GM18519 (cell line): Measurements from ENCODE around the gene EFHD1.

Experiments
- ATAC-seq: cut with Tn5 transposase; IDR thresholded peaks from one replicate; pipeline ENCODE4 v1.9.1; 2021; ENCODE audit warnings: mild to moderate bottlenecking, moderate library complexity; ENCODE audit not compliant: unreplicated experiment, low FRiP score

EFHD1 gene, protein sequence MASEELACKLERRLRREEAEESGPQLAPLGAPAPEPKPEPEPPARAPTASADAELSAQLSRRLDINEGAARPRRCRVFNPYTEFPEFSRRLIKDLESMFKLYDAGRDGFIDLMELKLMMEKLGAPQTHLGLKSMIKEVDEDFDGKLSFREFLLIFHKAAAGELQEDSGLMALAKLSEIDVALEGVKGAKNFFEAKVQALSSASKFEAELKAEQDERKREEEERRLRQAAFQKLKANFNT

DNA sequence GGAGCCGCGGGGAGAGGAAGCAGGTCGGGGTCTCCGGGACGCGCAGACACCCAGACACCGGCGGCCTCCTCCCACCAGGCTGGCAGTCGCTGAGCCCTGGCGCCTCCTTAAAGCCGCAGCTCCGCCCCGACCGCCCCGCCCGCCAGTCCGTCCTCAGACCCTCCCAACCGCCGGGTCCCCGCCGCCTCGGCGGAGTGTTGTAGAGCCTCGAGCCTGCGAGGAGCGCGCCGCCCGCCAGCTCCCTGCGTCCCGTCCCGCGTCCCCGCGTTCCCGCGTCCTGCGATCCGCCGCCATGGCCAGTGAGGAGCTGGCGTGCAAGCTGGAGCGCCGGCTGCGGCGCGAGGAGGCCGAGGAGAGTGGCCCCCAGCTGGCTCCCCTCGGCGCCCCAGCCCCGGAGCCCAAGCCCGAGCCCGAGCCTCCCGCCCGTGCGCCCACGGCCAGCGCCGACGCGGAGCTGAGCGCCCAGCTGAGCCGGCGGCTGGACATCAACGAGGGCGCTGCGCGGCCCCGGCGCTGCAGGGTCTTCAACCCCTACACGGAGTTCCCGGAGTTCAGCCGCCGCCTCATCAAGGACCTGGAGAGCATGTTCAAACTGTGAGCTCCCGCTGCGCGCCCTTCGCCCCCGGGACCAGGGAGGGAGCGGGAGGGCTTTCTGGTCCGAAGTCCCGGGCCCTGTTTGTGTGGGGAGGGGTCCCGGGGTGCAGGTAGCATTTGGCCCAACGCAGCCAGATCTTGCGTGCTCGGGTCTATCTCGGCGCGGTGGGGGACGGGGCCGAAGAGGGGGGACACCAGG lies at the start of gene EFHD1:
EFHD1 (plus strand) TSS at position 192 of the 793 bp plus-strand sequence; CDS start at position 293, 101 bp downstream.
- ATAC-seq = no peak

DNA sequence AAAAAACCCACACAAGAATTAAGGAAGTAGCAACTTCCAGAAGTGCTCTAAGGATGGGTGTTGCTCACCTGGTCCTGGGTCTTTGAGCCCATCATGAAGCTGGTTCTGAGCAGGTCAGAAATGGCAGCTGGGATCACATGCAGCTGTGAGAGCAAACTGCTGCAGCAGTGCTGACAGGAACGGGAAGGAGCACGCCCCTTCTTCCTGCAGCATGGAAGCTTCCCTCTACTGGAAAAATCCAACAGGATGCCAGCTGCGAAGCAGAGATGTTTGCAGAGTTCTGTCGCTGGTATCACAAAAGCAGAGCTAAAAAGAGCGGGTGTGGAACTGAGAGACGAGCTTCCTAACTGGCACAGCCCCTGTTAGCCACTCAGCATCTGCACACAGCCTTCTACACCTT lies 49.2 kb upstream of the EFHD1 start:
- ATAC-seq = no peak

DNA sequence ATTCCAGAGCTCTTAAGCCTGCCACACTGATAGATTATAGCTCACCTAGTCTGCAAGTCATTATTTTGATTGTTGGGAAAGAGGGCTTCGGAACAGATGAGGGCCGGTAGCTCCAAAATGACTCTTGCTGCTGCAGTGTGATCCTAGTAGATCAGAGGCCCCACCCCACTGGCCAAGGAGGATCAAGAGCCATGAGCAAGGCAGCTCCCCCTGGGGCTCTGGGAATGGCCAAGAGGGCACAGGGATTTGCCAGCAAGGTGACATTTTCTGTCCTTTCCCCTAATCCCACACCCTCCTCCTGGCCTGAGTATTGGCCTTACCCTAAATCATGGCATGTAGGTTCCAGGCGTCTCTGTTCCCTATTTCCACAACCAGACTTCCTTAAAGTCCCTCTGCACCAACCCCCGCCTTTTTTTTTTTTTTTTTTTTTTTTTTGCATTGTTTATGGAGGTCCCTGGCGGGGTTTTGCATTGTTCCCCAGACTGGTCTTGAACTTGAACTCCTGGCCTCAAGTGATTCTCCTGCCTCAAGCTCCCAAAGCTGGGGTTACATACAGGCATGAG lies 46.4 kb upstream of the EFHD1 start:
- ATAC-seq = no peak

DNA sequence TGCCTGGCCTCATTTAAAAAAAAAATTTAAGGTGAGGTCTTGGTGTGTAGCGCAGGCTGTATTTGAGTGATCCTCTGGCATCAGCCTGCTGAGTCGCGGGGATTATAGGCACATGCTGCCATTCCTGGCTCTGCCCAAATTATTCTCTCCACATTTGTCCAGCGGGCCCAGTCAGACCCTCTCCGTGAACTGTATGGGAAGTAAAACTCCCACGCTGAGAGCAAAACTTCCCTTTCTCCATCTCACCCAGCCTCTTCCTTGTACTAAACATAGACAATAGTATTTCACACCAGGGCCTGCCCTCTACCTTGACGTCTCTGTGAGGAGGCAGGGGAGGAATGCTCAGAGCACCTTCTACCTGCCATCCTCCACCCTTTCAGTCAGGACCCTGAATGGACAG lies 45.9 kb upstream of the EFHD1 start:
- no peak for ATAC-seq

DNA sequence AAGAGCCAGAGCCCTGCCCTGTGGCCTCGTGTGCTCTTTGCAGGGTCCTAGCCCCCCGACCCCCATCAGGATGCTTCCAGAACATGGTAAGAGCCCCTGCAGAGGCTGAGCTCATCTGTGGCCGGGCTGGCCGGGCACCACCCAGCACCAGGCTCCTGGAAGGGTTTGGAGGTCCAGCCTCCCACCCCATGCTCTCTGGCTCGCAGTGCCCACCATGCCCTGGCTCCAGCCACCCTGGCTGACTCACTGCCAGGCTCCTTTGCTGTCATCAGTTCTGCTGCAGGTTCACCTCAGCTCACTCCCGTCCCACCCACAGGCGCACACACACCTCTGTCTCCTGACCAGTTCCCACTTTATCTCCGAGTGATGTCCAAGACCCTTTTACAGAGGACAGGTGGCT lies 45.4 kb upstream of the EFHD1 start:
- ATAC-seq = no peak

DNA sequence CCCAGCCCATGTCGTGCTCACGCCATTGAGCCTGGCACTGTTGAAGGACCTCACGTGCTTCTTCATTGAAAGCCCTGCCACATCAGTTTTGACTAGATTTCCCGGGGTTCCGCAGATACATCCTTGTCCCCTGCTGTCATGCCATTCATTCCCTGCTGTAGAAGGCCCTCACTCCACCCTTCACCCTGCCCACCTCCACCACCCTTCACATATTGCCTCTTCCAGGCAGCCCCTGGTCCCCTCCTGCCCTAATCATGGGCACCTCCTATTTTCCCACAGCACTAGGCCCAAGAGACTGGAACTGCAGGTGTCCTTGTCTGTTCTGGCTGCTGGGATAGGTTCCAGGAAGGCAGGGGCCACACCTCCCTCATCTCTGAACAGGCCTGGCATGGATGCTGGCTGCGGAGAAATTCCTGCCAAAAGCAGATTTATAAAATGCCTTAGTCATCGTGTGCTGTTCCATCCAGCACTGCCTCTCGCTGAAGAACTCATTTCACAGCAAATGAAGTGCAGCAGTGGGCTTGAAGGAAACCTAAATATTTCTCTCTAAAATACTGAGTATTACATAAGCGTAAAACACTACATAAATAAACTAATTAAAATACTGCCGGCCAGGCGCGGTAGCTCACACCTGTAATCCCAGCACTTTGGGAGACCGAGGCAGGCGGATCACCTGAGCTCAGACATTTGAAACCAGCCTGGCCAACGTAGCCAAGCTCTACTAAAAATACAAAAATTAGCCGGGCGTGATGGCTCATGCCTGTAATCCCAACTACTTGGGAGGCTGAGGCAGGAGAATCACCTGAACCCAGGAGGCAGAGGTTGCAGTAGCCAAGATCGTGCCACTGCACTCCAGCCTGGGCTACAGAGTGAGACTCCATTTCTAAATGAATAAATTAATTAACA lies 44.5 kb upstream of the EFHD1 start:
- ATAC-seq = no peak

DNA sequence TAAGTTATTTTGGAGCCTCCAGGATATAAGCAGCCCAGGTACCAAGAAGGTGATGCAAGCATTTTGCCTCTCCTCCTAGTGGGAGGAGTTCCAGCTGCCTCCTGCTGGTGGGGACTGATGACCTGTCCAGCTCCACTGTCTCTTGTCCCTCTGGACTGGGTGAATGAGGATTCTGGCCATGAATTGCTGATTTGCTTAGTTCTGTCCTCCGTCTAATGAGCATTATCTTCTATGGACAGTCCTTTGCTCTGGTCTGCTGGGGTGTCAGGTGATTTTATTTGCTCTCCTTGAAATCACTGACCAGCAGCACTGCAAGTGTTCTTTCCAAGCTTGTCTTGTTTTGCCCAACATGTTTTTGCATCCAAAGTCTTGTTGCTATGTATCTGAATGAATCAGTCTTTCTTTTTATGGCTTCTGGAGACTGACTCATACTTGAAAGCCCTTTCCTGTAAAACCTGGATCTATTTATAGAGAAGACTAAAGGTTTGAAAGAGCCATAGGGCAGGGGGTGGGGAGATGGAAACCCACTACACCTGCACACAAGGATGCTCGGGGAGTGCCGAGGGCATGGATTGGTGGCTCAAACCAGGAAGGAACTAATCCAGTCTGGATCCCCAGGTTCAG lies 40.5 kb upstream of the EFHD1 start:
- ATAC-seq = no peak

DNA sequence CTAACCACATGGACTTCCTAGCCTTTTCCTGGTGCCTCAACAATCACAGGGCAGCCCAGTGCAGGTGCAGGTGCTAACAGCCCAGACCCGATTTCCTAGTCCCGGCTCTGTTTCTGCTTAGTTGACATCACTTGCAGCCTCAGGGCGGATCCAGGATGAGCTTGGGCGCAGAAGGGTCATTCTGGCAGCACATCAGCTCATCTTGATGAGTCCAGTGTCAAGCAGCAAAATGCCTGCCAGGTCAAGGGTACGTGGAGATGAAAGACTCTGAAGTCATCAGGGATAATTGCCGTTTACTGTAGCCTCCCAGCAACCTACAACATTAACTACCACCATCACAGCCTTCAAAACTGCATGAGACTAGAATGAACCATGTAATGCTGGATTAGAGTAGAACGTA lies 39.4 kb upstream of the EFHD1 start:
- no peak for ATAC-seq

DNA sequence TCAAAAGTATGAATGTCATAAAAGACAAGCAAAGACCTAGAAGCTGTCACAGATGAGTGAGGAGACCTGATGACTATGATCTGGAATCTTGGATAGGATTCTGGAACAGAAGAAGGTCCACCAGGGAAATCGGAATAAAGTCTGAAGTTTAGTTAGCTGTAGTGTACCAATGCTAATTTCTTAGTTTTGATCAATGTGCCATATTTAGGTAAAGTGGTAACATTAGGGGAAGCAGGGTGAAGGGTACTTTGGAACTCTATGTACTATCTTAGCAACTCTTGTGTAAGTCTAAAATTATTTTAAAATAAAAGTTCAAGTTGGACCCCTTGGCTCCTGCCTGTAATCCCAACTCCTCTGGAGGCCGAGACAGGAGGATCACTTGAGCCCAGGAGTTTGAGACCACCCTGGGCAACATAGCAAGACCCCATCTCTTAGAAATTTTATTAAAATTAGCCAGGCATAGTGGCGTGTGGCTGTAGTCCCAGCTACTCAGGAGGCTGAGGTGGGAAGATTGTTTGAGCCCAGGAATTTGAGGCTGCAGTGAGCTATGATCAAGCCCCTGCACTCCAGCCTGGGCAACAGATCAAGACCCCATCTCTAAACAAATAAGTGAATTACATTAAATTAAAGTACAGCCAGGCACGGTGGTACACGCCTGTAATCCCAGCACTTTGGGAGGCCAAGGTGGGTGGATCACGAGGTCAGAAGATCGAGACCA lies 35.9 kb upstream of the EFHD1 start:
- ATAC-seq = no peak

DNA sequence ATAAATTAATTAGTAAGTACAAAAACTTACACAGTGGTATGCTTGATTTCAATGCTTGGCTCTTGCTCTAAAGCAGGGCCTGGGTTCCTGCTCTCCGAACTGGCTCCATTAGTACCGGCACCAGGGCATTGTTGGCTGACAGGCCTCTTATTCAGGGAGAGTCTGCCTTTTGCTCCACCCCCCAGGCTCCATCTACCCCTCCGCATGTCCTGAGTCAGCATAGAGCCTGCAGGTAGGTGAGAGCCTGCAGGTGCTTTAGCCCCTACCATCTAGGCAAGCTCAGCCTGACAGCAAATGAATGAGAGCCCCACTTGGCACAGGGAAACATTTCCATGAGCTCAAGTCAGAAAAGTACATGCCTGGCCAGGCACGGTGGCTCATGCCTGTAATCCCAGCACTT lies 35.1 kb upstream of the EFHD1 start:
- no peak for ATAC-seq

DNA sequence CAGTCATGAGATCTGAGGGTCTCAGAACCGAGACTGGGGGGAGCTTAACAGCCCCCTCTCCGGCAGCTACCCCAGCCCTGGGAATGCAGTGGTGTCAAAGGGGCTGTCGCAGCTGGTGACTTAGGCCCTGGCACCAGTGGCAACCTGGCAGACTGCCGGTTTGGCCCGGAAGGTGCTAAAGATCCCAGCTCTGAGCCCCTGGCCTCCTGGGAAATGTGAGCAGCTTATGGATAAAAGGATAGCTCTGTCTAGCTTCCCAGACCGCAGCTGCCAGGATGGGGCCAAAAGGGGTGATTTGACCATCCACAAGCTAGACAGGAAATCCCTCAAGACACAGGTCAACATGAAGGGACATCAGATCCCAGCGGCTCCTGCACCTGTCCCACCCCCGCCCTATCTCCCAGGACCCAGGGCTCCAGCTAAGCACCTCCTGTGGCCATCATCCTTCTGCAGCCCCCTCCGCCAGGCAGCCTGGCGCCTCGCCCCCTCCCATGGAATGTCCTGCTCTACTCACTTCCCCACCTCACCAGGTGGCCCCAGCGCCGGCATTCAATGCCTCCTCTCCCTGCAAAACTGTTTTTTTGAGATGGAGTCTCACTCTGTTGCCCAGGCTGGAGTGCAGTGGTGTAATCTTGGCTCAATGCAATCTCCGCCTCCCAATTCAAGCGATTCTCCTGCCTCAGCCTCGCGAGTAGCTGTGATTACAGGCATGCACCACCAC lies 33.2 kb upstream of the EFHD1 start:
- no peak for ATAC-seq

DNA sequence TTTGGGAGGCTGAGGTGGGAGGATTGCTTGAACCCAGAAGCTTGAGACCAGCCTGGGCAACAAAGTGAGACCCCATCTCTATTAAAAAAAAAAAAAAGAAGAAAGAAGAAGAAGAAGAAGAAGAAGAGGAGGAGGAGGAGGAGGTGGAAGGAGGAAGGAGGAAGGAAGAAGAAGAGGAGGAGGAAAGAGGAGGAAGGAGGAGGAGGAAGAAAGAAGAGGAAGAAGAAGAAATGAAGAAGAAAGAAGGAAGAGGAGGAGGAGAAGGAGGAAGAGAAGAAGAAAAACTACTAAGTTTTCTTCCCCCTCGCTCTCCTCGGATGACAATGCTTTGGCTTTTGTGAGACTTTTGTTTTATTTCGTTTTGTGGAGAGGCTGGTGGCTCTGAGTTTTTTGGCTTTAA lies 30.1 kb upstream of the EFHD1 start:
- ATAC-seq = no peak

DNA sequence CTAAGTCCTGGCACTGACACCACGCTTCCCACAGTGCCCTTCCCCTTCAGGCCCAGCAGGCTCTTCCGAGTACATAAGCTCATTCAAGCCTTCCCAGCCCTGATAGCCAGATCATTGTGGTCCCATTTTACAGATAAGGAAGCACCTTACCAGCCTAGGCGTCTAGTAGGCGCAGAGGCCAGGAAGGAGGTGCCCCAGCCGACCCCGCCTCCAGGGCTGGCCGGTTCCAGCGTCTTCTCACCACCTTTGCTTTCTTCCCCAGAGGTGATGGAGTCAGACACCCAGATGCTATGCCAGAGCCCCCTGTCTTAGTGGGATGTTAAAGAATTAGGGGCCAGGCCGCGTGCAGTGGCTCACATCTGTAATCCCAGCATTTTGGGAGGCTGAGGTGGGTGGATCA lies 28.9 kb upstream of the EFHD1 start:
- no peak for ATAC-seq

DNA sequence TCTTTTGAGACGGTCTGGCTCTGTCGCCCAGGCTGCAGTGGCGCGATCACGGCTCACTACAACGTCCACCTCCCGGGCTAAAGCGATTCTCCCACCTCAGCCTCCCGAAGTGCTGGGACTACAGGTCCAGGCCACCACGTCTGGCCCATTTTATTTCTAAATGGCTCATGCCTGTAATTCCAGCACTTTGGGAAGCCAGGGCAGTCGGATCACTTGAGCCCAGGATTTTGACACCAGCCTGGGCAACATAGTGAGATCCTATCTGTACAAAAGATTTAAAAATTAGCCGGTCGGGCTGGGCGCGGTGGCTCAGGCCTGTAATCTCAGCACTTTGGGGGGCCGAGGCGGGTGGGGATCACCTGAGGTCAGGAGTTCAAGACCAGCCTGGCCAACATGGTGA lies 26.4 kb upstream of the EFHD1 start:
- ATAC-seq = no peak

DNA sequence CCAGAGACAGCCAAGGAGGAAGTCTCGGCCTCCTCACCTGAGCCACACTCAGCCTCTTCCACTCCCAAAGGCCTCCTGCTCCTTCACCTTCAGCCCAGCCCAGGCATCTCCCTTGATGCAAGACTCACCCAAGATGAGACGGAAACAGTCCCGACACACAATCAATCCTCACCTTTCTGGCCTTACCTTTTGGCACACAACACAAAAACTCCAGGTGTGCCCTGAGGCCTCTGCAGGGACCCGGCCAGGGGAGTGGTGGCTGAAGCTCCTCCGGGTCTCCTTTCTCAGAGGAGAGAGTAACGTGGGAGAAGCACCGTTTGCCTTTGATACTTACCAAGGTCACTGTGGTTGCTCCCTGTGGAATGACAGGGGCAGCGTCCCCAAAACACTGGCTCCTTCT lies 23.8 kb upstream of the EFHD1 start:
- ATAC-seq = no peak

DNA sequence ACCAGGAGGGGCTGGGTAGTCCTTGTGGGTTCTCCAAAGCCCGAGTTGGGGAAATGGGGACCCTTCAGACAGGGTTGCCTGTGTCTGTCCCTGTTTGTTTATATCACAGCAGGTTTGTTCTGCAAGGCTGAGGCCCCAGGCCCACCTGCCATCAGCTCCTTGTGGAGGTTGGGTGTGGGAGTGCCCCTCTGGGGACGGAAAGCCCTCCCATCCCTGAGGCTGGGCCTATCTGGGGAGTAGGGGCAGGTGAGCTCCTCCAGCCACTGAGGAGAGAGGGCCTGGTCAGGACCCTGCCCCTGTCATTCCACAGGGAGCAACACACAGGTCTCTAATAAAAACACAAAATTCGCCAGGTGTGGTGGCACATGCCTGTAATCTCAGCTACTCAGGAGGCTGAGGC lies 23.3 kb upstream of the EFHD1 start:
- ATAC-seq = no peak

DNA sequence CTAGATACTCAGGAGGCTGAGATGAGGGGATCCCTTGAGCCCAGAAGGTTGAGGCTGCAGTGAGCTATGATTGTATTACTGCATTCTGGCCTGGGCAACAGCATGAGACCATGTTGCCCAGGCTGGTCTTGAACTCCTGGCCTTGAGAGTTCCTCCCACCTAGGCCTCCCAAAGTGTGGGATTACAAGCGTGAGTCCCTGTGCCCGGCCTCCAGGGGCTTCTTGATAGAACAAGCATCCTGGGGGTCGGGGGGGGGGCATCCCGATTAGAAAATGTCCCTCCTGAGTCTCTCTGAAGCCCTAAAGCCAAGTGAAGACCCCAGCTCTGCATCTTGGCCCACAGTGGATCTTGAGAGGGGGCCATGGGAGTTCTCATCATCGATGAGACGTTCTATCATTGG lies 22.3 kb upstream of the EFHD1 start:
- no peak for ATAC-seq

DNA sequence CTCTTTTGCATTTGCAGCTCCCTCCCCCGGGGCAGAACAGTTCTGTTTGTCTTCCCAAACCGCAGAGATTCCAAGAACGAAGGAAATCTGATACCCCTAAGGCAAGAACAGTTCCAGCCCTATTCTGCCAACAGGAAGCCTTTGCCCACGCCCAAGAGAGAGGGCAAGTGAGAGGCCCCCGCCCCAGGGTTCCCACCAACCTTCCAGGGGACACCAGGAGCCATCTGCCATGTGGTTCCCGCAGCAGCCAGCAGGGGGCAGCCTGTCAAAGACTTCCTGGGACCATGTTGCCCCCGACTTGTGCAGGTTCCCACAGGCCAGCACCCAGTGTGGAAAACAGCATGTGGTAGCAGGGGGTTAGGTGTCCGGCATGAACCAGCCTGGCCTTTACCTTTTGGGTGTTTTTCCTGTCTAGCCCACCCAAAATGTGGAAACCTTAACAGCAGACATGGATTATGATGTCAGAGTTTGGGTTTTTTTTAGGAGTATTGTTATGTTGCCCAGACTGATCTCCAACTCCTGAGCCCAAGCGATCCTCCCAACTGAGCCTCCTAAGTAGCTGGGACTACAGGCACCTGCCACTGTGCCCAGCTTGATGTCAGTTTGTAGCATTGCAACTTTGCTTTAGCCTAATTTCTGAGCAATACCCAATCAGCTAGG lies 21.7 kb upstream of the EFHD1 start:
- ATAC-seq = no peak
